Urothelium cell line (cell line): ENCODE results near the gene LMO1.
A peak's percentile ranks its signal among the peaks of the same experiment; 100 is the strongest.

ENCODE experiments used
- DNase-seq: peaks from one replicate; pipeline ENCODE4 v3.0.0; 2011; ENCODE audit warnings: low spot score, mixed read lengths
- FAIRE-seq: peaks from 2 replicates; lab custom pipeline; 2011; peaks lifted over from hg19 to GRCh38; lab: Jason Lieb, UNC

LMO1 gene

DNA sequence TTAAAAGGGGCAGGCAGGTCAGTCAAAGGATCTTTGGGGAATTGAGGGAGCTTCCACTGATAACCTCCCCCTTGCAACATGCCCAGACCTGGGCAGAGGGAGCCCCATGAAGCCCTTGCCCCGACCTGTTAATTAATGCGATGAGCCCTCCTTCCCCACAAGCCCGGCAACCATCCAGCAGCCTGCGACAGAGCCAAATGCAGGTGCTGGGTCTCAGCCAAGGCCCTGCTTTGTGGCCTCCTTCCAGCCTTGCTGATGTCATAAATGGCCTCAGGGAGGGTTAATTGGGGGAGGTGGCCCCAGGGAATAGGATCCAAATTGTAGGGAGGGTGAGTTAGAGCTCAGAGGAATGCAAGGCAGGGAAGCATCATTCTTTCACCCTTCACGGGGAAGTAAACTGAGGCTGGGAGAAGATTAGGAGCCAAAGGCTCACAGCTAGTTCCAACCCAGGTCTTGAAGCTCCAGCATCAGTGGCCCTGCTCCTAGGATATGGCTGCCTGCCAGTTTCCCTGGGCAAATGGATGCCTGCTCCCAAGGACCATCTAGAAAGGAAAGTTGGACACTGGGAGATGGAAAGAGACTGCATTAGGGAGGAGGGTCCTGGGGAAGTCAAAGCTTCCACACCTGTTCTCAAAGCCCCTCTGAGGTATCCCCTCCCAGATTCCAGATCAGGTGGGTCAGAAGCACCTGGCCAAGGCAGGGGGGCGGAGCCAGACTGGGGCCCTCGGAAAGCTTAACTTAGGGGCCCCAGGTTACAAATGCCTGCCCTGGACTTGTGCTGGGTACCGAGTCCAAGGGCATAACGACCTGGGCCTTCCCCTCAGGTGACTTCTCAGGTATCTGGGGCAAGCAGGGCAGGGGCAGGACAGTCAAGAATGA lies 34.1 kb downstream of the LMO1 start:
- FAIRE-seq (no peak), DNase-seq (peak; percentile 81)

DNA sequence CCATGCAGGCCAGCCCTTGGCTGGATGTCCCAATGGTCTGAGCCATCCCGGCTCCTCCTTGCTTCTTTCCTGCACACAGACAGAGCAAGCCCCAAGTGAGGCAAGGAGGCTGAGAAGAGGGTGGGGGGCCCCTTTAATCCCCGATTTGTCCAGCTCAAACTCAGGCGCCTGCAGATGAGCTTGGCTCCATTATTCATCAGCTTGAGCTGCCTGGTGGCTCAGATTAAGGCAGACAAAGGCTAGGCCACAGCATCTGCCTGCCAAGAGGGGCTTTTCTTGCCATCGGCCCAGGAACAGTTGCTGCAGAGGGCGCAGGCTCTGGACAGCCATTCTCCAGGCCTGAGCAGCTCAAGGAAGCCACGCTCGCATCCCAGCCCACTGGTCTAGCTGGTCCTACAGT lies 35.4 kb downstream of the LMO1 start:
- DNase-seq (no peak), FAIRE-seq (no peak)

DNA sequence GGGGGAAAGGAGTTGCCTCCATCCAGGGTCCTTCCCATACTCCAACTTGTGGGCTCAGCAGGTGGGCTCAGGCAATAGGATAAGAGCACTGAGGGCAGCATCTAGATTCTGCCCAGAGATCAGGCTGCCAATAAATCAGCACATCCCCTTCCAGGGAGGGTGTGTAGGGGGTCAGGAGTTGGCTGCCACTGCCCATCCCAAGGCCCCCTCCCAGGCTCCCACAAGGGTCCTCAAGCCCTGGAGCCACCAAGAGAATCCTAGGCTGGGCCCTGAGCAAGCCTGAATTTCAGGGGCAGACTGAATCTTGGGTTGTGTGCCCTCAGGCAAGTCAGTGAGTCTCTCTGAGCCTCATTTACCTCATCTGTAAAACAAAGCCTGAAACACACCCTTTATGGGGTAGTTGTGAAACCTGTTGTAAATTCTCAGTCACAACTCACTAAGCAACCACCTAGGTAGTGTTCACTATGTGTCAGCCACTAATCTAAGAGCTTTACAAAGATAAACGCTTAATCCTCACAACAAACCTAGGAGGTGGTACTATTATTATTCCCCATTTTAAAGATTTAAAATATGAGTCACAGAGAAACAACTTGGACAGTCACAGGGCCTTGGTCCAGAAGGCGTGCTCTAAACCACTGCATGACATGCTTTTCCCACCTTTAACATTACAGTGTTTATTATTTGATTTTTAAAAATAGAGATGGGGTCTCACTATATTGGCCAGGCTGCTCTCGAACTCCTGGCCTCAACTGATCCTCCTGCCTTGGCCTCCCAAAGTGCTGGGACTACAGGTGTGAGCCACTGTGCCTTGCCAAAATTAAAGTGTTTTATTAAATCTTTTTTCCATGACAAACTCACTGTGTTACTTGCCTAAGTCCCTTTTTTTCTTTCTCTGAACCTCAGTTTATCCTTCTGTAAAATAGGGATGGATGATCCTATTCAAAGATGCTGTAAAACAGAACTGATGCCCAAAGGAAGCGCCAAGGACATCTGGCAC lies 36.2 kb downstream of the LMO1 start:
- FAIRE-seq: no peak
- no peak for DNase-seq

- DNase-seq: peak; percentile 80
- FAIRE-seq: peak; percentile 42
These were observed 38.1 kb downstream of the LMO1 start for GRCh38 chr11:8225589-8226036.

GRCh38 chr11:8224711-8225110 lies 39.0 kb downstream of the LMO1 start:
- DNase-seq (no peak), FAIRE-seq (no peak)

DNA sequence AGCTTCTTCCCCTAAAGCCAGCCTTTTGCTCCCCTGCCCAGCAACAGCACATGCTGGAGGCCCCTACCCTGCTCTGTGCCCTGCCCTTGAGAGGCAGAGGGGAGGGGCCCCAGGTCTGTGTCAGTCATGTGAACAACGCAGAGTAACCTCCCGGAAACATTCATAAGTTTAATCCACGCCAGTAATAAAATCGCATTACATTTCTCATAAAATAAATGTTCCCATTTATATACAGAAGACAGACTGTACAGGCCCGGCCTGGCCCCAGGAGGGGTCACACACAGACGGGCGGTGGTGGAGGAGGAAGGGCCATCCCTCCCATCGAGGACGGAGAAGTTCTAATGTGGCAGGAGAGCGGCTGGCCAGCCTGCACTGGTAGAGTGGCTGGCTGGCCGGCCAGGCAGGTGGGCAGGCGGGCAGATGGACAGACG lies 39.5 kb downstream of the LMO1 start:
- DNase-seq: no peak
- FAIRE-seq: no peak

DNA sequence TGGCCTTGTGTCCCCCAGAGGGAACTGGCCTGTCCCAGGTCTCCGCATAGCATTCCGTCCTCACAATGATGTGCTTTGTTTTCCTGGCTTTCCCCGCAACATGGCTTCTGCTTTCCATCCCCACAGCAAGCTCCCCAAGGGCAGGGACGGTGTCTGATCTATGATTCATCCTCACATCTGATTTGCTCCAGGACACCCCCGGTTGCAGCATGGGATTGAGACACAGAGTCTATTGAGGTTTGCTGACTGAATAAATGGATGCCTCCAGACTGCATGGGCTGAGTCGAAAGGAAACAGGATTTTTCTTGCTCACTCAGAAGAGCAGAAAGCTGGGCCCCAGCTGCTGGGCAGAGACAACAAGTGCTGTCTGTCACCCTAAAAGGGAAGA lies 40.2 kb downstream of the LMO1 start:
- no peak for FAIRE-seq

DNA sequence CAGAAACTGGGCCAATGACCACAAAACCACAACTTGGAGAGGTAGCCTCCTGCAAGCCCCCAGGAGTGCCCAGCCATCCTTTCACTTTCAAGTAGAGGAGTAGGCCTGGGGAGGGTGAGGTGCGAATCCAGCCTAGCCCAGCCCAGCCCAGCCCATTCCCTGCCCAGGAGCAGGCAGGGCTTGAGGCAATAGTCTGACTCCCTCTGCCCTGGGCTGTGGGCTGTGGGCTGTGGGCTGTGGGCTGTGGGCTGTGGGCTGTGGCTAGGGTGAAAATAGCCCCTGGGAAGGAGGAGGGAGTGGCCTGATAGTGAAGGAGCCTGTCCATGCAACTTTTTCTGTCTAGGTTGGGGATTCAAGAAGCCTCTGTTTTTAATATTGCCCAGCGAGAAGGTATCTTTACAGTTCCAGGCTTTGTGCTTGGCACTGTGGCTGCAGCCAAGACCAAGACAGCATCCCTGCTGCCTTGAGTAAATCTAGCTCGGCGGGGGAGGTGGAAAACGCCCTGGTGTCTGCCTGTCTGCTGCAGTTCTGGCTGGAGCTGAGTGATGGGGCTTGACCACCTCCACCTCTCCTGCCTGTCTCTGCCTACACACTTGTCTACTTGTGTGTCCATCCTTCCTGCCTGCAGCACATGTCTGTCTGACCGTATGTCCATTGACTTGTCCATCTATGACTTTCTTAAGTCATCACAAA lies 40.7 kb downstream of the LMO1 start:
- FAIRE-seq (no peak), DNase-seq (no peak)

More for the DNA sequence above, 40.2 kb downstream of the LMO1 start:
- no peak for DNase-seq

DNA sequence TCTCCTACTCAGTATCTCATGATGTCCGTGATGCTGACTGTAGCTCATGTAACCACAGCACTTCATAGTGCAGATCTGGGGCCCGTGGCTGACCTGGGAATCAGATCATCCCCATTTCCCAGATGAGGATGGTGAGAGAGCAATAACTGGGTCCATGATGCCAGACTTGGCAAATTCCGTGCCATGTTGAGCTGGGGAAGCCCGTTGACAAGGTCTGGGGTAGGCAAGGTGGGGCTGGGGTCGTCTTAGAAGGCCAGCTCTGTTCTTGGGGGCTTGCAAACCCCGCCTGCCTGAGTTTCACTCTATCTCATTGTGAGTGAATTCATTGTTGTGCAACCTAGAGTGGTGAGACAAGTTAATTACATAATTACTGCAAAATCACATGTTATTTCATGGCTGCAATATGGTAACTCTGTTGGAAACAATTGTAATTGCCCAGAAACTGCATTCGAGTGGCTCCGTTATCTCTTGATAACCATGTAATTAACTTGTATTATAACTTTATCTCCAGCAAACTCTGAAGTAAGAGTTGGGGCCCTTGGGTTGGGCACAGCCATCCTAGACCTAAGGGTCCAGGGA lies 41.7 kb downstream of the LMO1 start:
- no peak for FAIRE-seq
- DNase-seq: no peak

DNA sequence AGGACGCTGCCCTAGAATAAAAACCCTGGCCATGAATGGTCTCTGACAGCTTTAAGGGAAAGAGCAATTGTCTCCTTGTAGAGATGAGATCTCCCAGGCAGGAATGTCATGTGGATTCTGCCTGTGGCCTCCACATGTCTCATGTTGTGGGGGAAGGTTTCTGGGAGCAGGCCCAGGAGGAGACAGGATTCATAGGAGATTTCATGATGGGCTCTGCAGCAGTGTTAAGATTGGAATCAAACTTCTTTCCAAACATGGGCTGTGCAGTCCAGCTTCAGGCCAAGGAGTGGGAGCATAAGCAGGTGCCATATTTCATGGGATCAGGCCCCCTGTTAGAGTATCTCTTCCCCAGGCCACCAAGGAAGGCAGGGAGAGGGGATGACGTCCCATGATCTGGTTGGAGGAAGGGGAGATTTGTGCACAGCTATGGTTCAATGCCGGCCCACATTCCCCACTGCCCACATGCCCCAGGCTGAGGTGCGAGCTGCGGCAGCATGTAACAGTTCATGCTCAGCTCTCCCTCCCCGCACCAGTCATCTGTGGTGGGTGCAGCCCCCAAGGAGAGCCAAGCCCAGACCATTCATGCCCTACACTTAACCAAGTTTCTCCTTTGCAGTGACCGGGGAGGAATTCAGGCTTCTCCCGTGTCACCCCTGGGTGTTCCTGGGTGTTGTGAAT lies 42.5 kb downstream of the LMO1 start:
- no peak for FAIRE-seq
- DNase-seq: no peak

- FAIRE-seq (no peak), DNase-seq (no peak)
These were observed 43.2 kb downstream of the LMO1 start for GRCh38 chr11:8220261-8221045.

- DNase-seq: peak; percentile 72
These were observed 44.2 kb downstream of the LMO1 start for GRCh38 chr11:8219257-8220021.

GRCh38 chr11:8218840-8219239 lies 44.8 kb downstream of the LMO1 start:
- peak; percentile 61 for FAIRE-seq
- DNase-seq: peak; percentile 26

More at GRCh38 chr11:8219257-8220021, 44.2 kb downstream of the LMO1 start:
- FAIRE-seq: no peak

DNA sequence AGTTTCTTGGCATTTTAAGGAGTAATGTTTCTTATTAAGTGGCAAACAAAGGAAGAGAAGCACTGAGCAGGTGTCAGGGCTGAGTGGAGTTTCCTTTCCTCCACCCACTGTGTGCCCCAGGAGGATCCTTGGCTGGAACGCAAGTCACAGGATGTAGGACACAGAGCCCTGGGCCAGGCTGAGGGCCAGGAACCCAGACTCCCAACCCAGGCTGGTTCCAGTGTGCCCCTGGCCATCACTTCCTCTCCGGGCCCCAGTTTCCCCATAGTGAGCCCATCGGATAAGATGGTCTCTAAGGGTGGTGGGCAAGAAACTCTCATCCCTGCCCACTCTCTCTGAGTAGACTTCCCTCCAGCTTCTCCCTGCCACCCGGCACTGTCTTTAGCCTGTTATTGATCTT lies 45.3 kb downstream of the LMO1 start:
- DNase-seq: no peak
- FAIRE-seq: no peak

GRCh38 chr11:8217926-8218325 lies 45.8 kb downstream of the LMO1 start:
- FAIRE-seq (no peak), DNase-seq (no peak)

DNA sequence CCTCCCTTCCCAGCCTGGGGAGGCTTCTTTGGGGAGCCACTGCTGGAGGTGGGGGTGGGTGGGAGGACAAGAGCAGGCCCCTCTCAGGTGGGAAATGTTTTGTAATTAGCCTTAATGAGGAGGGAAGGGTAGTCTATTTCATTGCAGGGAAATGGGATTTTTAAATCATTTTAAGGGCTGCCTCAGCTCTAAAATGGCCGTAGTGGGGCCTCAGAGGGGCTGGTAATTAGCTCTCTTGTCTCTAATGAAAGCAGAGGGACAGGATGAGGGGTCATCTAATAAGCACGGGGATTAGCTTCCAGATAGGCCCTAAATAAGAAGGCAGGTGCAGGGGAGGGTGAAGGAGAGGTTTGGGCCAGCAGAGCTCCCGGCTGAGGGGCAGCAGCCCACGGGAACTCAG lies 46.5 kb downstream of the LMO1 start:
- FAIRE-seq: no peak
- no peak for DNase-seq

- FAIRE-seq (no peak), DNase-seq (no peak)
These were observed 50.3 kb downstream of the LMO1 start for GRCh38 chr11:8213376-8213775.

DNA sequence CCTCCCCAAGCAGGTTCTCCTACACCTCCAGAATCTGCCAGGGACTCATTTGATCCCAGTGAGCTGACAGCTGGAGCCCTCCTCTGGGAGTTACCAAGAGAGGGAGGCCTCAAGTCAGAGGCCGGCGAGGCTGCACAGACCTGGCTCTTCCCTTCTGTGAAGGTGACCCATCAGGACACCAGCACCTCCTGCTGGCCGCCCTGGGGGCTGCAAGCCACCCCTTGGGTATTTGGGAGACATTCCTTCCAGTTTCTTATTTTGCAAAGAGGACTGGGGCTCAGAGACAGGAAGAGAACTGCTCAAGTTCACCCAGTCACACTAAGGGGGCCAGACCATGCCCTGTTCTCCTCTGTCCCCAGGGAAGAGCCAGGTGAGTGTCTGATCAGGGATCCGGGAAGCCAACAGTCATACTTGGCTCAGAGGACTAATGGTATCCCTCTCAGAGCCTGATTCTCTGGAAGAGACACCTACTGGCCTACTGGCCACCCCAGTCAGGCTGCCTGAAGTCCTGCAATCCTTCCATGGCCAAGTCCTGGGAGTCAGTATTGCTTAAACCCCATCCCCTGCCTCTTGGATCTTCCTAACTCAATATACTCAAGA lies 54.4 kb downstream of the LMO1 start:
- DNase-seq (no peak), FAIRE-seq (no peak)
